Liver (tissue), 9 donors: ENCODE data around the gene GOT2. TPM values are rescaled to one million over a fixed set of nuclear protein-coding genes. Genes with fewer than 3 reads are reported as not detected.

Source experiments
- DNase-seq: peaks from one replicate; pipeline ENCODE4 v3.0.0-alpha.2; 2017; ENCODE audit warnings: low spot score
- H3K27ac ChIP-seq, 2 donors: one replicate each; pipeline ENCODE4 v1.7.0; 2013; ENCODE audit warnings: inconsistent platforms in 2 of 2, low read length in 2 of 2, control low read depth in 1 of 2, low read depth in 1 of 2, mild to moderate bottlenecking in 1 of 2
- H3K27me3 ChIP-seq, 4 donors: one replicate each; pipeline versions ENCODE4 v1.6.1 to v1.7.0; 2013; ENCODE audit warnings: low read length in 3 of 4, inconsistent platforms in 1 of 4, mild to moderate bottlenecking in 1 of 4, moderate library complexity in 1 of 4; ENCODE audit not compliant: control insufficient read depth in 4 of 4, insufficient read depth in 4 of 4
- H3K36me3 ChIP-seq, 4 donors: one replicate each; pipeline versions ENCODE4 v1.6.1 to v1.7.0; 2013; ENCODE audit warnings: low read length in 3 of 4, mild to moderate bottlenecking in 3 of 4, low read depth in 1 of 4, moderate library complexity in 1 of 4; ENCODE audit not compliant: control insufficient read depth in 4 of 4, insufficient read depth in 3 of 4
- H3K4me1 ChIP-seq, 4 donors: one replicate each; pipeline versions ENCODE4 v1.6.1 to v1.7.0; 2013; ENCODE audit warnings: low read length in 3 of 4, mild to moderate bottlenecking in 3 of 4, moderate library complexity in 1 of 4; ENCODE audit not compliant: control insufficient read depth in 4 of 4, insufficient read depth in 4 of 4
- H3K4me3 ChIP-seq, 3 donors: one replicate each; pipeline versions ENCODE4 v1.6.1 to v1.7.0; 2013; ENCODE audit warnings: low read length in 3 of 3, control low read depth in 1 of 3, low read depth in 1 of 3, mild to moderate bottlenecking in 1 of 3
- H3K9ac ChIP-seq, 2 donors: one replicate each; pipeline ENCODE4 v1.7.0; 2013; ENCODE audit warnings: low read length in 2 of 2, mild to moderate bottlenecking in 2 of 2, moderate library complexity in 2 of 2, control low read depth in 1 of 2, low read depth in 1 of 2
- H3K9me3 ChIP-seq, 4 donors: one replicate each; pipeline versions ENCODE4 v1.6.1 to v1.7.0; 2013; ENCODE audit warnings: low read length in 3 of 4; ENCODE audit not compliant: control insufficient read depth in 4 of 4
- ATF3 ChIP-seq: IDR thresholded peaks from 2 replicates; pipeline ENCODE4 v1.6.1; 2016; ENCODE audit warnings: antibody characterized with exemption
- CTCF ChIP-seq: fragments of 150-350 bp; IDR thresholded peaks from 2 replicates; pipeline ENCODE4 v1.5.1; 2017; ENCODE audit warnings: improper control_type of control experiment, low read depth, low read length; ENCODE audit not compliant: missing input control
- EGR1 ChIP-seq, 2 donors: IDR thresholded peaks; 2 replicates each; pipeline ENCODE4 v1.6.1; 2016 to 2018; ENCODE audit warnings: antibody characterized with exemption in 2 of 2, low read depth in 2 of 2
- FOXA1 ChIP-seq: IDR thresholded peaks from 2 replicates; pipeline ENCODE4 v1.6.1; 2016; ENCODE audit warnings: antibody characterized with exemption
- FOXA2 ChIP-seq: IDR thresholded peaks from 2 replicates; pipeline ENCODE4 v1.6.1; 2016; ENCODE audit warnings: antibody characterized with exemption
- GABPA ChIP-seq, 2 donors: IDR thresholded peaks in 1 of 2; conservative IDR thresholded peaks in 1 of 2; 2 replicates each; pipeline ENCODE4 v1.6.1; 2016; ENCODE audit warnings: antibody characterized with exemption in 2 of 2, mild to moderate bottlenecking in 1 of 2, moderate library complexity in 1 of 2
- HNF4A ChIP-seq, 2 donors: conservative IDR thresholded peaks; 2 replicates each; pipeline ENCODE4 v1.6.1; 2016; ENCODE audit warnings: antibody characterized with exemption in 2 of 2, mild to moderate bottlenecking in 2 of 2
- HNF4G ChIP-seq: IDR thresholded peaks from 2 replicates; pipeline ENCODE4 v1.6.1; 2016; ENCODE audit warnings: antibody characterized with exemption
- JUND ChIP-seq, 2 donors: IDR thresholded peaks; 2 replicates each; pipeline ENCODE4 v1.6.1; 2016; ENCODE audit warnings: antibody characterized with exemption in 2 of 2
- MAX ChIP-seq: IDR thresholded peaks from 2 replicates; pipeline ENCODE4 v1.6.1; 2016; ENCODE audit warnings: antibody characterized with exemption
- NR2F2 ChIP-seq: IDR thresholded peaks from 2 replicates; pipeline ENCODE4 v1.6.1; 2016; ENCODE audit warnings: antibody characterized with exemption
- RAD21 ChIP-seq, 2 donors: IDR thresholded peaks; 2 replicates each; pipeline ENCODE4 v1.6.1; 2016; ENCODE audit warnings: antibody characterized with exemption in 2 of 2, mild to moderate bottlenecking in 2 of 2
- REST ChIP-seq: IDR thresholded peaks from 2 replicates; pipeline ENCODE4 v1.6.1; 2016; ENCODE audit warnings: antibody characterized with exemption, mild to moderate bottlenecking
- RXRA ChIP-seq, 2 donors: IDR thresholded peaks; 2 replicates each; pipeline ENCODE4 v1.6.1; 2017 to 2018; ENCODE audit warnings: antibody characterized with exemption in 2 of 2, mild to moderate bottlenecking in 1 of 2
- SP1 ChIP-seq: IDR thresholded peaks from 2 replicates; pipeline ENCODE4 v1.6.1; 2018; ENCODE audit warnings: antibody characterized with exemption, mild to moderate bottlenecking
- TAF1 ChIP-seq: conservative IDR thresholded peaks from 2 replicates; pipeline ENCODE4 v1.6.1; 2016; ENCODE audit warnings: antibody characterized with exemption, mild to moderate bottlenecking
- YY1 ChIP-seq: IDR thresholded peaks from 2 replicates; pipeline ENCODE4 v1.6.1; 2016; ENCODE audit warnings: antibody characterized with exemption, mild to moderate bottlenecking
- ZBTB33 ChIP-seq: IDR thresholded peaks from 2 replicates; pipeline ENCODE4 v1.6.1; 2016; ENCODE audit warnings: antibody characterized with exemption
- WGBS: extraction: QIAGEN DNeasy Blood & Tissue Kit; methylation state at CpG from one replicate; pipeline ENCODE4 v1.1.7; 2013; 5-methylcytosine and 5-hydroxymethylcytosine counted together
- polyA plus RNA-seq, 2 donors: library from polyadenylated mRNA; stranded (reverse) in 1 of 2; unstranded in 1 of 2; fragments of 200-250 nt in 1 of 2; fragments of >200 nt in 1 of 2; fragmentation: Nextera tagmentation in 1 of 2; extraction: Ambion mirVana in 1 of 2; gene quantifications; one replicate each; pipeline versions ENCODE4 v1.2.1 to v1.2.3, GENCODE V29; 2013 to 2015
- total RNA-seq, 2 donors: library from RNA; depleted of rRNA; stranded (reverse); fragments of >200 nt; gene quantifications; one replicate each; pipeline ENCODE4 v1.2.3, GENCODE V29; 2014
- donor health status: healthy.
- donor health status: healthy.
- donor health status: healthy.
- donor health status: healthy.
- donor health status: healthy.

Gene GOT2
- total and polyA plus RNA-seq, 4 donors, result 80.2 to 216 (median 136) TPM

- Histone ChIP-seq H3K9me3 (no peaks in the 10 kb centered on the region), H3K27ac (peak overlapping the region; percentile 64 to 82), H3K4me3 (peak overlapping the region in 2 of 3 donors; percentile 19 to 29), H3K27me3 (no peaks in the 10 kb centered on the region), H3K9ac (peak overlapping the region in 1 of 2 donors; percentile 93), H3K36me3 (no peaks in the 10 kb centered on the region), H3K4me1 (peaks cover 6 to 70% (median 62%) of the 10 kb centered on the region in 4 donors)
- TF ChIP-seq SP1, result peak; percentile 18
- TF ChIP-seq YY1, result peak; percentile 62
- peak; percentile 34 to 88 for TF ChIP-seq HNF4A (conservative IDR thresholded peaks at IDR 0.05)
- TF ChIP-seq GABPA (IDR thresholded peaks at IDR 0.05 in 1 of 2, conservative IDR thresholded peaks at IDR 0.05 in 1 of 2), result no peak
- no peak for TF ChIP-seq CTCF
- TF ChIP-seq FOXA2, result peak; percentile 85
- TF ChIP-seq ZBTB33, result peak; percentile 54
- peak; percentile 43 for TF ChIP-seq MAX
- peak in 1 of 2 donors; percentile 72 for TF ChIP-seq JUND (IDR thresholded peaks at IDR 0.05)
- TF ChIP-seq REST, result peak; percentile 65
- TF ChIP-seq EGR1 (IDR thresholded peaks at IDR 0.05; ENCODE audit: low read depth in 2 of 2), result no peak
- peak; percentile 45 for TF ChIP-seq NR2F2
- no peak for TF ChIP-seq HNF4G
- no peak for TF ChIP-seq ATF3
- peak; percentile 46 to 91 for TF ChIP-seq RXRA (IDR thresholded peaks at IDR 0.05)
- no peak for TF ChIP-seq FOXA1
- TF ChIP-seq RAD21 (IDR thresholded peaks at IDR 0.05), result peak in 1 of 2 donors; percentile 15
- no peak for TF ChIP-seq TAF1
- 38% methylated on average over 11 of the region's 11 CpGs for WGBS
- DNase-seq, result no peak
These were observed 3.3 kb downstream of the GOT2 start for GRCh38 chr16:58730724-58731370.
